Measurements from ENCODE around the gene VDR.

The VDR gene

DNA sequence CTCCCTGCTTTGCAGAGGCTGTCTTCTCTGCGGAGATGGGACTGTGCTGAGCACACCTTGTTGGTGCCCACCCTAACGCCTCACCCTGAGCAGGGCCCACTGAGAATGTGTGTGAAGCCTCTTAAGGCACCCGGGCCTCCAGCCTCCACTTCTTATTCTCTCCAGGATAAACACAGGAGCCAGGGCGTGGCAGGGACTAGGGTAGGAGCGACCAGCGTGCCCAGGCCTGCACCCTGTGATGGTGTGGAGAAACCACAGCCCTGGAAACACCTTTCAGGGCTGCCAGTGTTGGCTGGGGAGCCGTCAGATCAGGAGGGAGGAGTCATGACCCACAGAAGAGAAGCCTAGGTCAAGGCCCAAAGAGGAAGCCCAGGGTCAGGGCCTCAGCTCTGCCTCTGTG is 41.3 kb downstream of the VDR start:
- H3K4me1 ChIP-seq (ENCODE audit: low read length), result peaks cover 13% of the 10 kb centered on the region

GRCh38 chr12:47862881-47863280 is 41.9 kb downstream of the VDR start:
- TF ChIP-seq EZH2 (optimal IDR thresholded peaks at IDR 0.05; ENCODE audit: low read depth, low read length), result no peak
- TF ChIP-seq, protein P1, sequence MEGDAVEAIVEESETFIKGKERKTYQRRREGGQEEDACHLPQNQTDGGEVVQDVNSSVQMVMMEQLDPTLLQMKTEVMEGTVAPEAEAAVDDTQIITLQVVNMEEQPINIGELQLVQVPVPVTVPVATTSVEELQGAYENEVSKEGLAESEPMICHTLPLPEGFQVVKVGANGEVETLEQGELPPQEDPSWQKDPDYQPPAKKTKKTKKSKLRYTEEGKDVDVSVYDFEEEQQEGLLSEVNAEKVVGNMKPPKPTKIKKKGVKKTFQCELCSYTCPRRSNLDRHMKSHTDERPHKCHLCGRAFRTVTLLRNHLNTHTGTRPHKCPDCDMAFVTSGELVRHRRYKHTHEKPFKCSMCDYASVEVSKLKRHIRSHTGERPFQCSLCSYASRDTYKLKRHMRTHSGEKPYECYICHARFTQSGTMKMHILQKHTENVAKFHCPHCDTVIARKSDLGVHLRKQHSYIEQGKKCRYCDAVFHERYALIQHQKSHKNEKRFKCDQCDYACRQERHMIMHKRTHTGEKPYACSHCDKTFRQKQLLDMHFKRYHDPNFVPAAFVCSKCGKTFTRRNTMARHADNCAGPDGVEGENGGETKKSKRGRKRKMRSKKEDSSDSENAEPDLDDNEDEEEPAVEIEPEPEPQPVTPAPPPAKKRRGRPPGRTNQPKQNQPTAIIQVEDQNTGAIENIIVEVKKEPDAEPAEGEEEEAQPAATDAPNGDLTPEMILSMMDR (IDR thresholded peaks at IDR 0.05; ENCODE audit: low read length), result no peak
- no peak for TF ChIP-seq EZH2phosphoT487 (IDR thresholded peaks at IDR 0.05; ENCODE audit: low read length)
- H3K4me2 ChIP-seq (ENCODE audit: low read depth, low read length), result no peak overlapping the region
- H3K27ac ChIP-seq (ENCODE audit: low read length), result no peak overlapping the region
- H3K27me3 ChIP-seq (replicated peaks; ENCODE audit: insufficient read depth, low read length), result no peaks in the 10 kb centered on the region
- no peak overlapping the region for H2AFZ ChIP-seq (ENCODE audit: low read length)
- H4K20me1 ChIP-seq (ENCODE audit: insufficient read depth, low read length), result no peaks in the 10 kb centered on the region
- no peak overlapping the region for H3K4me3 ChIP-seq (ENCODE audit: low read length)
- peaks cover 15% of the 10 kb centered on the region for H3K79me2 ChIP-seq (ENCODE audit: low read length)
- peaks cover 3% of the 10 kb centered on the region for H3F3A ChIP-seq (ENCODE audit: insufficient read depth, low read length)
- no peak for DNase-seq
- no peaks in the 10 kb centered on the region for H3K9me3 ChIP-seq (replicated peaks; ENCODE audit: insufficient read depth, low read length)
- peaks cover 7% of the 10 kb centered on the region; the same call in 1 of the 2 replicates for H3K36me3 ChIP-seq (replicated peaks; ENCODE audit: insufficient read depth, low read length)
- no peaks in the 10 kb centered on the region for H3K9me2 ChIP-seq (replicated peaks; ENCODE audit: insufficient read depth, low read length)
- no peak overlapping the region for H3K9ac ChIP-seq (ENCODE audit: low read length)
- H3K4me1 ChIP-seq (ENCODE audit: low read length), result peaks cover 7% of the 10 kb centered on the region

More for the DNA sequence above, 41.3 kb downstream of the VDR start:
- peaks cover 8% of the 10 kb centered on the region for H3F3A ChIP-seq (ENCODE audit: insufficient read depth, low read length)
- H3K79me2 ChIP-seq (ENCODE audit: low read length), result peaks cover 19% of the 10 kb centered on the region
- no peak overlapping the region for H2AFZ ChIP-seq (ENCODE audit: low read length)
- TF ChIP-seq, protein P1 (IDR thresholded peaks at IDR 0.05; ENCODE audit: low read length), result no peak
- TF ChIP-seq EZH2 (optimal IDR thresholded peaks at IDR 0.05; ENCODE audit: low read depth, low read length) (no peak), EZH2phosphoT487 (IDR thresholded peaks at IDR 0.05; ENCODE audit: low read length) (no peak)
- no peak overlapping the region for H3K4me3 ChIP-seq (ENCODE audit: low read length)
- no peaks in the 10 kb centered on the region for H4K20me1 ChIP-seq (ENCODE audit: insufficient read depth, low read length)
- H3K9me3 ChIP-seq (replicated peaks; ENCODE audit: insufficient read depth, low read length), result no peaks in the 10 kb centered on the region
- H3K27ac ChIP-seq (ENCODE audit: low read length), result no peak overlapping the region
- no peak for DNase-seq
- no peak overlapping the region for H3K9ac ChIP-seq (ENCODE audit: low read length)
- H3K4me2 ChIP-seq (ENCODE audit: low read depth, low read length), result no peak overlapping the region
- peaks cover 7% of the 10 kb centered on the region; the same call in 1 of the 2 replicates for H3K36me3 ChIP-seq (replicated peaks; ENCODE audit: insufficient read depth, low read length)
- no peaks in the 10 kb centered on the region for H3K27me3 ChIP-seq (replicated peaks; ENCODE audit: insufficient read depth, low read length)
- no peaks in the 10 kb centered on the region for H3K9me2 ChIP-seq (replicated peaks; ENCODE audit: insufficient read depth, low read length)

GRCh38 chr12:47862167-47862750 is 42.5 kb downstream of the VDR start:
- no peak for DNase-seq
- Histone ChIP-seq H3K4me2 (ENCODE audit: low read depth, low read length) (no peak overlapping the region), H3F3A (ENCODE audit: insufficient read depth, low read length) (no peaks in the 10 kb centered on the region), H3K36me3 (replicated peaks; ENCODE audit: insufficient read depth, low read length) (peaks cover 7% of the 10 kb centered on the region; the same call in 1 of the 2 replicates), H3K4me1 (ENCODE audit: low read length) (peaks cover under 1% of the 10 kb centered on the region), H3K9ac (ENCODE audit: low read length) (no peak overlapping the region), H3K27ac (ENCODE audit: low read length) (no peak overlapping the region), H3K79me2 (ENCODE audit: low read length) (peaks cover 9% of the 10 kb centered on the region), H3K4me3 (ENCODE audit: low read length) (no peak overlapping the region), H4K20me1 (ENCODE audit: insufficient read depth, low read length) (no peaks in the 10 kb centered on the region), H2AFZ (ENCODE audit: low read length) (no peak overlapping the region), H3K27me3 (replicated peaks; ENCODE audit: insufficient read depth, low read length) (no peaks in the 10 kb centered on the region), H3K9me3 (replicated peaks; ENCODE audit: insufficient read depth, low read length) (no peaks in the 10 kb centered on the region), H3K9me2 (replicated peaks; ENCODE audit: insufficient read depth, low read length) (no peaks in the 10 kb centered on the region)
- TF ChIP-seq EZH2 (optimal IDR thresholded peaks at IDR 0.05; ENCODE audit: low read depth, low read length) (no peak), EZH2phosphoT487 (IDR thresholded peaks at IDR 0.05; ENCODE audit: low read length) (no peak)
- TF ChIP-seq, protein P1 (IDR thresholded peaks at IDR 0.05; ENCODE audit: low read length), result no peak
